DND-41 (cell line): ENCODE measurements around the gene DUSP15.

Experiments used
- CTCF ChIP-seq: IDR thresholded peaks from 2 replicates; pipeline ENCODE4 v1.5.1; 2012; ENCODE audit warnings: borderline replicate concordance, low read length, moderate library complexity, mild to moderate bottlenecking; ENCODE audit not compliant: poor library complexity, severe bottlenecking; ENCODE audit errors: extremely low read depth
- EZH2 ChIP-seq: IDR thresholded peaks from 3 replicates; pipeline ENCODE4 v1.6.1; 2012; ENCODE audit warnings: borderline replicate concordance, low read depth, mild to moderate bottlenecking, moderate library complexity, low read length, inconsistent platforms; ENCODE audit not compliant: severe bottlenecking

- TF ChIP-seq CTCF (no peak), EZH2 (no peak)
Observed at GRCh38 chr20:31823360-31824124, 46.8 kb downstream of the DUSP15 start.
